Measurements from ENCODE around the gene CDH23.

- TF ChIP-seq, protein P1, sequence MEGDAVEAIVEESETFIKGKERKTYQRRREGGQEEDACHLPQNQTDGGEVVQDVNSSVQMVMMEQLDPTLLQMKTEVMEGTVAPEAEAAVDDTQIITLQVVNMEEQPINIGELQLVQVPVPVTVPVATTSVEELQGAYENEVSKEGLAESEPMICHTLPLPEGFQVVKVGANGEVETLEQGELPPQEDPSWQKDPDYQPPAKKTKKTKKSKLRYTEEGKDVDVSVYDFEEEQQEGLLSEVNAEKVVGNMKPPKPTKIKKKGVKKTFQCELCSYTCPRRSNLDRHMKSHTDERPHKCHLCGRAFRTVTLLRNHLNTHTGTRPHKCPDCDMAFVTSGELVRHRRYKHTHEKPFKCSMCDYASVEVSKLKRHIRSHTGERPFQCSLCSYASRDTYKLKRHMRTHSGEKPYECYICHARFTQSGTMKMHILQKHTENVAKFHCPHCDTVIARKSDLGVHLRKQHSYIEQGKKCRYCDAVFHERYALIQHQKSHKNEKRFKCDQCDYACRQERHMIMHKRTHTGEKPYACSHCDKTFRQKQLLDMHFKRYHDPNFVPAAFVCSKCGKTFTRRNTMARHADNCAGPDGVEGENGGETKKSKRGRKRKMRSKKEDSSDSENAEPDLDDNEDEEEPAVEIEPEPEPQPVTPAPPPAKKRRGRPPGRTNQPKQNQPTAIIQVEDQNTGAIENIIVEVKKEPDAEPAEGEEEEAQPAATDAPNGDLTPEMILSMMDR (IDR thresholded peaks at IDR 0.05), result no peak
- TF ChIP-seq POLR2A (IDR thresholded peaks at IDR 0.05) (no peak), POLR2AphosphoS5 (IDR thresholded peaks at IDR 0.05; ENCODE audit: insufficient read depth in 1 of 2, low read depth in 1 of 2) (no peak)
Measured at GRCh38 chr10:71849461-71849908, 452.8 kb downstream of the CDH23 start.

All from vagina (tissue), 2 donors.